SHP77 (cell line): ENCODE measurements around the gene NOX5.

Source experiments
- DNase-seq, 2 experiments: peaks; one replicate each; lab custom pipeline; 2025; lab: John Stamatoyannopoulos, UW

NOX5 gene

GRCh38 chr15:68991723-68992122 is 22.8 kb upstream of the NOX5 start:
- DNase-seq = no peak

GRCh38 chr15:68992696-68993095 is 21.8 kb upstream of the NOX5 start:
- no peak for DNase-seq

GRCh38 chr15:68993276-68993675 is 21.2 kb upstream of the NOX5 start:
- no peak for DNase-seq

GRCh38 chr15:68994149-68994548 is 20.3 kb upstream of the NOX5 start:
- DNase-seq = no peak

GRCh38 chr15:68994981-68995761 is 19.3 kb upstream of the NOX5 start:
- no peak for DNase-seq

- DNase-seq = no peak
Observed at GRCh38 chr15:68997050-68997449, 17.4 kb upstream of the NOX5 start.

- DNase-seq = no peak
Observed at GRCh38 chr15:68997930-68998777, 16.3 kb upstream of the NOX5 start.

- DNase-seq = no peak
Observed at GRCh38 chr15:68999091-68999490, 15.4 kb upstream of the NOX5 start.

- no peak for DNase-seq
Observed at GRCh38 chr15:69000091-69000490, 14.4 kb upstream of the NOX5 start.

GRCh38 chr15:69000725-69001503 is 13.6 kb upstream of the NOX5 start:
- no peak for DNase-seq

- no peak for DNase-seq
Observed at GRCh38 chr15:69002783-69003182, 11.7 kb upstream of the NOX5 start.

- no peak for DNase-seq
Observed at GRCh38 chr15:69004011-69004410, 10.5 kb upstream of the NOX5 start.

GRCh38 chr15:69008056-69008455 is 6.4 kb upstream of the NOX5 start:
- DNase-seq = no peak

GRCh38 chr15:69009341-69009740 is 5.2 kb upstream of the NOX5 start:
- DNase-seq = no peak

GRCh38 chr15:69011641-69012040 is 2.9 kb upstream of the NOX5 start:
- no peak for DNase-seq

- DNase-seq = no peak
Observed at GRCh38 chr15:69012761-69013364, 1.6 kb upstream of the NOX5 start.

GRCh38 chr15:69013726-69014406 is 629 bp upstream of the NOX5 start:
- no peak for DNase-seq

GRCh38 chr15:69015591-69015990 is 1.1 kb downstream of the NOX5 start:
- DNase-seq = no peak

GRCh38 chr15:69016021-69016595 is 1.6 kb downstream of the NOX5 start:
- no peak for DNase-seq

GRCh38 chr15:69017978-69018377 is 3.5 kb downstream of the NOX5 start:
- DNase-seq = no peak

- no peak for DNase-seq
Observed at GRCh38 chr15:69018951-69019350, 4.5 kb downstream of the NOX5 start.
